Neural progenitor cell (in vitro differentiated cells): ENCODE data around the gene DNAJC28. TPM values are rescaled to one million over a fixed set of nuclear protein-coding genes. Genes with fewer than 3 reads are reported as not detected.

Experiments
- DNase-seq: peaks from one replicate; pipeline ENCODE4 v3.0.0-alpha.2; 2016; ENCODE audit warnings: low spot score
- H2AFZ ChIP-seq: fragments of 200-600 bp; sonication (generic); replicated peaks from 2 replicates; pipeline ENCODE4 v1.6.1; 2016; ENCODE audit warnings: antibody characterized with exemption
- H3F3A ChIP-seq: fragments of 200-600 bp; sonication (generic); 2 replicates; pipeline ENCODE4 v1.6.1; 2016; ENCODE audit warnings: antibody characterized with exemption, low read depth
- H3K27ac ChIP-seq: fragments of 200-600 bp; sonication (generic); 2 replicates; pipeline ENCODE4 v1.5.1; 2016; ENCODE audit warnings: mild to moderate bottlenecking
- H3K27me3 ChIP-seq: fragments of 200-600 bp; sonication (generic); 2 replicates; pipeline ENCODE4 v1.6.1; 2016; ENCODE audit warnings: mild to moderate bottlenecking, moderate library complexity
- H3K36me3 ChIP-seq: fragments of 200-600 bp; sonication (generic); 2 replicates; pipeline ENCODE4 v1.5.1; 2016
- H3K4me1 ChIP-seq: fragments of 200-600 bp; sonication (generic); 2 replicates; pipeline ENCODE4 v1.6.1; 2016; ENCODE audit warnings: mixed run types
- H3K4me2 ChIP-seq: fragments of 200-600 bp; sonication (generic); 2 replicates; pipeline ENCODE4 v1.6.1; 2016
- H3K4me3 ChIP-seq: fragments of 200-600 bp; sonication (generic); 2 replicates; pipeline ENCODE4 v1.5.1; 2016
- H3K79me2 ChIP-seq: fragments of 200-600 bp; sonication (generic); 2 replicates; pipeline ENCODE4 v1.6.1; 2016; ENCODE audit warnings: low read depth
- H3K9ac ChIP-seq: fragments of 200-600 bp; sonication (generic); 2 replicates; pipeline ENCODE4 v1.6.1; 2016
- H3K9me3 ChIP-seq: fragments of 200-600 bp; sonication (generic); 2 replicates; pipeline ENCODE4 v1.5.1; 2016; ENCODE audit warnings: low read depth
- H4K20me1 ChIP-seq: fragments of 200-600 bp; sonication (generic); 2 replicates; pipeline ENCODE4 v1.6.1; 2016; ENCODE audit warnings: low read depth
- H3K27ac Mint-ChIP-seq: 3 replicates; pipeline ENCODE4 v1.8.0; 2021; ENCODE audit warnings: mixed read lengths
- H3K27me3 Mint-ChIP-seq: 2 replicates; pipeline ENCODE4 v1.8.0; 2022; ENCODE audit warnings: low read depth, mild to moderate bottlenecking, inconsistent platforms, moderate library complexity, mixed read lengths; ENCODE audit not compliant: insufficient read depth
- H3K36me3 Mint-ChIP-seq: 3 replicates; pipeline ENCODE4 v1.8.0; 2021; ENCODE audit warnings: mixed read lengths
- H3K4me1 Mint-ChIP-seq: 3 replicates; pipeline ENCODE4 v1.8.0; 2021; ENCODE audit warnings: mixed read lengths
- H3K4me3 Mint-ChIP-seq: 3 replicates; pipeline ENCODE4 v1.8.0; 2021; ENCODE audit warnings: mild to moderate bottlenecking, moderate library complexity, mixed read lengths
- H3K9me3 Mint-ChIP-seq: 3 replicates; pipeline ENCODE4 v1.8.0; 2020; ENCODE audit warnings: mixed read lengths
- CTCF ChIP-seq: fragments of 200-600 bp; sonication (generic); IDR thresholded peaks from 2 replicates; pipeline ENCODE4 v1.5.1; 2017; ENCODE audit warnings: antibody characterized with exemption, mild to moderate bottlenecking
- EZH2 ChIP-seq: fragments of 200-600 bp; sonication (generic); IDR thresholded peaks from 2 replicates; pipeline ENCODE4 v1.6.1; 2017; ENCODE audit warnings: antibody characterized with exemption, mild to moderate bottlenecking, moderate library complexity
- EZH2phosphoT487 ChIP-seq: fragments of 200-600 bp; sonication (generic); IDR thresholded peaks from 2 replicates; pipeline ENCODE4 v1.6.1; 2017; ENCODE audit warnings: antibody characterized with exemption
- total RNA-seq: library from RNA; depleted of rRNA; stranded (reverse); fragments of >200 nt; gene quantifications from 2 replicates; pipeline ENCODE4 v1.2.3, GENCODE V29; 2015; ENCODE audit warnings: low replicate concordance

The DNAJC28 gene
- total RNA-seq, 1 donor from 2014 or later = 3.8 TPM

GRCh38 chr21:33455686-33456446 is 35.6 kb downstream of the DNAJC28 start:
- H3K36me3 ChIP-seq = no peaks in the 10 kb centered on the region
- H3K4me3 ChIP-seq = no peak overlapping the region
- TF ChIP-seq CTCF (no peak), EZH2phosphoT487 (no peak), EZH2 (no peak)
- no peak overlapping the region for H3K9ac ChIP-seq
- no peak overlapping the region for H3K27ac ChIP-seq
- Mint-ChIP-seq H3K27ac (no peak overlapping the region), H3K4me3 (no peak overlapping the region), H3K9me3 (no peaks in the 10 kb centered on the region), H3K36me3 (peaks cover 8% of the 10 kb centered on the region), H3K27me3 (no peaks in the 10 kb centered on the region), H3K4me1 (no peaks in the 10 kb centered on the region)
- no peaks in the 10 kb centered on the region for H3K27me3 ChIP-seq
- no peaks in the 10 kb centered on the region for H4K20me1 ChIP-seq
- H3K4me1 ChIP-seq = no peaks in the 10 kb centered on the region
- no peak overlapping the region for H3K4me2 ChIP-seq
- no peak overlapping the region for H2AFZ ChIP-seq
- H3K9me3 ChIP-seq = no peaks in the 10 kb centered on the region
- DNase-seq = no peak
- H3F3A ChIP-seq = no peaks in the 10 kb centered on the region
- H3K79me2 ChIP-seq = no peaks in the 10 kb centered on the region

GRCh38 chr21:33452362-33452761 is 39.2 kb downstream of the DNAJC28 start:
- H3K9me3 Mint-ChIP-seq = no peaks in the 10 kb centered on the region
- Histone ChIP-seq H4K20me1 (no peaks in the 10 kb centered on the region), H3K36me3 (no peaks in the 10 kb centered on the region), H3K4me2 (no peak overlapping the region), H3K4me1 (no peaks in the 10 kb centered on the region), H2AFZ (no peak overlapping the region), H3K27me3 (no peaks in the 10 kb centered on the region), H3K4me3 (no peak overlapping the region), H3K9me3 (no peaks in the 10 kb centered on the region), H3K27ac (no peak overlapping the region), H3F3A (no peaks in the 10 kb centered on the region), H3K79me2 (no peaks in the 10 kb centered on the region), H3K9ac (no peak overlapping the region)
- DNase-seq = no peak
- H3K4me3 Mint-ChIP-seq = no peak overlapping the region
- no peaks in the 10 kb centered on the region for H3K4me1 Mint-ChIP-seq
- H3K36me3 Mint-ChIP-seq = peaks cover 11% of the 10 kb centered on the region
- no peak overlapping the region for H3K27ac Mint-ChIP-seq
- TF ChIP-seq EZH2phosphoT487 (no peak), EZH2 (no peak), CTCF (no peak)
- no peaks in the 10 kb centered on the region for H3K27me3 Mint-ChIP-seq

GRCh38 chr21:33451634-33452071 is 39.9 kb downstream of the DNAJC28 start:
- Histone ChIP-seq H2AFZ (no peak overlapping the region), H3K9me3 (no peaks in the 10 kb centered on the region), H3K27ac (no peak overlapping the region), H3K79me2 (no peaks in the 10 kb centered on the region), H3F3A (no peaks in the 10 kb centered on the region), H3K9ac (no peak overlapping the region), H4K20me1 (no peaks in the 10 kb centered on the region), H3K36me3 (no peaks in the 10 kb centered on the region), H3K4me2 (no peak overlapping the region), H3K4me3 (no peak overlapping the region), H3K27me3 (no peaks in the 10 kb centered on the region), H3K4me1 (no peaks in the 10 kb centered on the region)
- Mint-ChIP-seq H3K9me3 (no peaks in the 10 kb centered on the region), H3K27me3 (no peaks in the 10 kb centered on the region), H3K36me3 (peaks cover 11% of the 10 kb centered on the region), H3K4me1 (no peaks in the 10 kb centered on the region), H3K4me3 (no peak overlapping the region), H3K27ac (no peak overlapping the region)
- DNase-seq = no peak
- TF ChIP-seq EZH2phosphoT487 = no peak
- no peak for TF ChIP-seq CTCF
- TF ChIP-seq EZH2 = no peak
